Gastrocnemius medialis (tissue), 4 donors: ENCODE results near the gene ERC1. TPM values are rescaled to one million over a fixed set of nuclear protein-coding genes. Genes with fewer than 3 reads are reported as not detected.

Experiments used
- ATAC-seq, 2 donors: fragments of 150-250 bp; one replicate each; pipeline ENCODE4 v1.9.1; 2016
- DNase-seq, 2 donors: peaks; one replicate each; pipeline ENCODE4 v3.0.0-alpha.2; 2019
- H3K27ac ChIP-seq, 4 donors: fragments of 200-600 bp; sonication (generic); 1 replicate in 1 of 4; 2 replicates in 3 of 4; pipeline ENCODE4 v1.5.1; 2016 to 2018; ENCODE audit warnings: mild to moderate bottlenecking in 2 of 4, moderate library complexity in 1 of 4
- H3K27me3 ChIP-seq, 3 donors: fragments of 200-600 bp; sonication (generic) in 2 of 3; 1 replicate in 1 of 3; 2 replicates in 2 of 3; pipeline versions ENCODE4 v1.5.1 to v1.6.0; 2016 to 2019; ENCODE audit warnings: mild to moderate bottlenecking in 1 of 3, moderate library complexity in 1 of 3
- H3K36me3 ChIP-seq, 2 donors: fragments of 200-600 bp; sonication (generic) in 1 of 2; one replicate each; pipeline ENCODE4 v1.5.1; 2017 to 2018
- H3K4me1 ChIP-seq, 2 donors: fragments of 200-600 bp; sonication (generic) in 1 of 2; one replicate each; pipeline ENCODE4 v1.5.1; 2016 to 2017; ENCODE audit warnings: mild to moderate bottlenecking in 2 of 2
- H3K4me3 ChIP-seq, 4 donors: fragments of 200-600 bp; sonication (generic) in 3 of 4; 1 replicate in 1 of 4; 2 replicates in 3 of 4; pipeline ENCODE4 v1.5.1; 2016 to 2019; ENCODE audit warnings: mild to moderate bottlenecking in 2 of 4
- H3K9me3 ChIP-seq, 3 donors: fragments of 200-600 bp; sonication (generic) in 2 of 3; 1 replicate in 1 of 3; 2 replicates in 2 of 3; pipeline ENCODE4 v1.5.1; 2016 to 2019
- POLR2A ChIP-seq, 2 donors: fragments of 450-650 bp; IDR thresholded peaks; one replicate each; pipeline ENCODE4 v1.6.1; 2017; ENCODE audit warnings: antibody characterized with exemption in 2 of 2, mild to moderate bottlenecking in 2 of 2, moderate library complexity in 2 of 2
- in situ Hi-C, 4 donors: fragments of 200-750 bp; cut with MboI; loops; one replicate each; pipeline versions ENCODE4 v1.15.0 to v1.8.0; 2017; ENCODE audit warnings: low sequenced_read_pairs in 4 of 4
- intact Hi-C: fragments of 100-400 bp; cut with DNase I; formaldehyde crosslinking; loops from one replicate; pipeline ENCODE4 v1.15.1; 2023; ENCODE audit warnings: low total_unique reads
- total RNA-seq, 4 donors: library from RNA; depleted of rRNA; stranded (reverse); fragments of >200 nt; gene quantifications; one replicate each; pipeline versions ENCODE4 v1.1.0 to v1.2.3, GENCODE V29; 2016
- TF ChIP-seq, protein P1 (sequence below), 5 experiments: fragments of 450-650 bp in 3 of 5; fragments of 200-600 bp in 2 of 5; sonication (generic) in 2 of 5; IDR thresholded peaks in 4 of 5; conservative IDR thresholded peaks in 1 of 5; 1 replicate in 4 of 5; 2 replicates in 1 of 5; pipeline ENCODE4 v1.5.1; 2016 to 2019; ENCODE audit warnings: antibody characterized with exemption in 5 of 5, mild to moderate bottlenecking in 3 of 5, moderate library complexity in 3 of 5

Gene ERC1
- total RNA-seq, 4 donors from 2014 or later = 20.3 to 39.1 (median 23.5) TPM

GRCh38 chr12:1350055-1350933 lies 359.3 kb downstream of the ERC1 start:
- no peak for TF ChIP-seq POLR2A (IDR thresholded peaks at IDR 0.05)
- TF ChIP-seq, protein P1, sequence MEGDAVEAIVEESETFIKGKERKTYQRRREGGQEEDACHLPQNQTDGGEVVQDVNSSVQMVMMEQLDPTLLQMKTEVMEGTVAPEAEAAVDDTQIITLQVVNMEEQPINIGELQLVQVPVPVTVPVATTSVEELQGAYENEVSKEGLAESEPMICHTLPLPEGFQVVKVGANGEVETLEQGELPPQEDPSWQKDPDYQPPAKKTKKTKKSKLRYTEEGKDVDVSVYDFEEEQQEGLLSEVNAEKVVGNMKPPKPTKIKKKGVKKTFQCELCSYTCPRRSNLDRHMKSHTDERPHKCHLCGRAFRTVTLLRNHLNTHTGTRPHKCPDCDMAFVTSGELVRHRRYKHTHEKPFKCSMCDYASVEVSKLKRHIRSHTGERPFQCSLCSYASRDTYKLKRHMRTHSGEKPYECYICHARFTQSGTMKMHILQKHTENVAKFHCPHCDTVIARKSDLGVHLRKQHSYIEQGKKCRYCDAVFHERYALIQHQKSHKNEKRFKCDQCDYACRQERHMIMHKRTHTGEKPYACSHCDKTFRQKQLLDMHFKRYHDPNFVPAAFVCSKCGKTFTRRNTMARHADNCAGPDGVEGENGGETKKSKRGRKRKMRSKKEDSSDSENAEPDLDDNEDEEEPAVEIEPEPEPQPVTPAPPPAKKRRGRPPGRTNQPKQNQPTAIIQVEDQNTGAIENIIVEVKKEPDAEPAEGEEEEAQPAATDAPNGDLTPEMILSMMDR (IDR thresholded peaks at IDR 0.05 in 4 of 5, conservative IDR thresholded peaks at IDR 0.05 in 1 of 5) = no peak
- Histone ChIP-seq H3K36me3 (no peaks in the 10 kb centered on the region), H3K9me3 (no peaks in the 10 kb centered on the region), H3K4me1 (peaks cover 0 to 10% of the 10 kb centered on the region in 2 donors), H3K4me3 (no peak overlapping the region), H3K27me3 (no peaks in the 10 kb centered on the region), H3K27ac (no peak overlapping the region)
- DNase-seq = no peak
- in situ Hi-C loops (no loop called here), intact Hi-C loops (no loop called here)
- ATAC-seq = peak; percentile 44 to 60

DNA sequence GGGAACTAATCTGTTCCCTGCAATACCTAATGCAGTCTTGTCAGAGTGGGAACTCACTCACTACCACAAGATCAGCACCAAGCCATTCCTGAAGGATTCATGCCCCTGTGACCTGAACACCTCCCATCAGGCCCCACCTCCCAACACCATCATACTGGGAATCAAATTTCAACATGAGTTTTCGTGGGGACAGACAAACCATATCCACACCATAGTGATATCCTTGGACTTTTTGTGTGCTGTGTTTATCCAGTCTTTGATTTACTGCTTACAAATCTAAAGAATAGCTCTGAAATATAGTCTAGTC lies 359.9 kb downstream of the ERC1 start:
- intact Hi-C loops = no loop called here
- no peaks in the 10 kb centered on the region for H3K36me3 ChIP-seq
- in situ Hi-C loops = no loop called here

DNA sequence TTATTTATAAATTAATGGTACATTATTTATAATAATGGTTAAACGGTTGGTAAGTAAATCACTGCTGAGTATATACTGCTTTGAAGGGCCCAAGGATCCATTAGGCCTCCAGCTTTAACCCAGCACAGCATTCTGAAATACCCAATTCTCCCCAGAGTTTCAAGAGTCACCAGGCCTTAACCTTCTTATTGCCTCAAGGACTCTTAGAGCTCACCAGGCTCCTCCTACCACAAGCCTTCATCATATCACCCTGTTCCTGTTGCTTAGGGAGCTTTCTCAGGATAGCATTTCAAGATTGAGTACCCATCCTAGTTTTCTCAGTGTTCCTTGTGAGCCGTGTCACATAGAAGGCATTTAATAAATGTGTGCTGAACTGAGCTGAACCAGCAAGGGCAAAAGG lies 360.9 kb downstream of the ERC1 start:
- no peak overlapping the region for H3K27ac ChIP-seq
- no peak overlapping the region for H3K4me3 ChIP-seq
- H3K9me3 ChIP-seq = no peaks in the 10 kb centered on the region
- no peaks in the 10 kb centered on the region for H3K36me3 ChIP-seq
- H3K4me1 ChIP-seq = peaks cover 0 to 15% of the 10 kb centered on the region in 2 donors
- no peaks in the 10 kb centered on the region for H3K27me3 ChIP-seq
- in situ Hi-C loops (no loop called here), intact Hi-C loops (no loop called here)
- TF ChIP-seq POLR2A (IDR thresholded peaks at IDR 0.05) = no peak
- TF ChIP-seq, protein P1 (IDR thresholded peaks at IDR 0.05 in 4 of 5, conservative IDR thresholded peaks at IDR 0.05 in 1 of 5) = no peak
- ATAC-seq (no peak), DNase-seq (no peak)

More for the DNA sequence above, 359.9 kb downstream of the ERC1 start:
- H3K4me3 ChIP-seq = no peak overlapping the region
- no peak for ATAC-seq
- no peak for TF ChIP-seq POLR2A (IDR thresholded peaks at IDR 0.05)
- TF ChIP-seq, protein P1 (IDR thresholded peaks at IDR 0.05 in 4 of 5, conservative IDR thresholded peaks at IDR 0.05 in 1 of 5) = no peak
- no peaks in the 10 kb centered on the region for H3K27me3 ChIP-seq
- H3K4me1 ChIP-seq = peaks cover 0 to 15% of the 10 kb centered on the region in 2 donors
- no peak overlapping the region for H3K27ac ChIP-seq
- H3K9me3 ChIP-seq = no peaks in the 10 kb centered on the region
- no peak for DNase-seq

DNA sequence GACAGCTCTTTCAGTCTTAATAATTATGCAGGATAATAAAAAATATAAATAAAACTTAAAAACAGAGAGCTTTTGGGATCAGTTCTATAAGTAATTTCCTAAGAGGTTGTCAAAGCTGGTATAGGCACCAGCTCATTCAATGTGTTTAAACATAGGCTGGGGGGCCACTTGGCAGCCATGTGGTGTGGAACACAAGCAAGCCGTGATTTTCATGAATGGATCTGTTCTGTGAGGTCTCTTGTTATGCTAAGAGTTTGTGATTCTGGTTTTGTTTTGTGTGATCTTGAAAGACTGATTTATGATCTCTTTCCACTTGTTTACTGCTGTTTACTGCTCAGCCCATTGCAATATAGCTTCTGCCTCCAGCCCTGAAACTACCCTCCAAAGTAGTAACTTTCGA lies 362.4 kb downstream of the ERC1 start:
- intact Hi-C loops = no loop called here
- H3K4me1 ChIP-seq = peaks cover 0 to 15% of the 10 kb centered on the region in 2 donors
- TF ChIP-seq, protein P1 (IDR thresholded peaks at IDR 0.05 in 4 of 5, conservative IDR thresholded peaks at IDR 0.05 in 1 of 5) = no peak
- no peak for TF ChIP-seq POLR2A (IDR thresholded peaks at IDR 0.05)
- in situ Hi-C loops = no loop called here
- H3K9me3 ChIP-seq = no peaks in the 10 kb centered on the region
- no peaks in the 10 kb centered on the region for H3K36me3 ChIP-seq
- no peak overlapping the region for H3K4me3 ChIP-seq
- H3K27me3 ChIP-seq = no peaks in the 10 kb centered on the region
- DNase-seq (no peak), ATAC-seq (no peak)
- no peak overlapping the region for H3K27ac ChIP-seq
